Immature natural killer cell (primary cell): ENCODE results near the gene HLA-DQB1. TPM values are rescaled to one million over a fixed set of nuclear protein-coding genes. Genes with fewer than 3 reads are reported as not detected.
A peak's percentile ranks its signal among the peaks of the same experiment; 100 is the strongest.

Experiments used
- DNase-seq, 3 donors: peaks; one replicate each; pipeline ENCODE4 v3.0.0; 2022; ENCODE audit warnings: mixed read lengths in 1 of 3
- H3K27ac Mint-ChIP-seq, 6 donors: one replicate each; pipeline ENCODE4 v1.8.0; 2020; ENCODE audit warnings: mixed read lengths in 6 of 6, mild to moderate bottlenecking in 5 of 6, inconsistent platforms in 4 of 6, moderate library complexity in 3 of 6
- H3K27me3 Mint-ChIP-seq, 3 donors: one replicate each; pipeline ENCODE4 v1.8.0; 2020 to 2021; ENCODE audit warnings: low read depth in 3 of 3, mild to moderate bottlenecking in 3 of 3, mixed read lengths in 3 of 3, moderate library complexity in 3 of 3, inconsistent platforms in 1 of 3
- H3K36me3 Mint-ChIP-seq, 3 donors: one replicate each; pipeline ENCODE4 v1.8.0; 2020; ENCODE audit warnings: mixed read lengths in 3 of 3, inconsistent platforms in 2 of 3, mild to moderate bottlenecking in 2 of 3
- H3K4me1 Mint-ChIP-seq, 2 donors: one replicate each; pipeline ENCODE4 v1.8.0; 2020; ENCODE audit warnings: inconsistent platforms in 2 of 2, mild to moderate bottlenecking in 2 of 2, mixed read lengths in 2 of 2, moderate library complexity in 1 of 2
- H3K4me3 Mint-ChIP-seq, 5 donors: one replicate each; pipeline ENCODE4 v1.8.0; 2020; ENCODE audit warnings: mild to moderate bottlenecking in 5 of 5, mixed read lengths in 5 of 5, inconsistent platforms in 3 of 5, moderate library complexity in 3 of 5
- H3K9me3 Mint-ChIP-seq, 6 donors: one replicate each; pipeline ENCODE4 v1.8.0; 2020; ENCODE audit warnings: mild to moderate bottlenecking in 6 of 6, mixed read lengths in 6 of 6, inconsistent platforms in 4 of 6, moderate library complexity in 3 of 6
- polyA plus RNA-seq, 3 donors: library from polyadenylated mRNA; unstranded; fragments of 300-500 nt; fragmentation: Illumina TruSeq; gene quantifications; one replicate each; pipeline ENCODE4 v1.2.3, GENCODE V29; 2021

Gene HLA-DQB1
- polyA plus RNA-seq, 3 donors from 2014 or later, result 2.5 to 105 (median 74.9) TPM

DNA sequence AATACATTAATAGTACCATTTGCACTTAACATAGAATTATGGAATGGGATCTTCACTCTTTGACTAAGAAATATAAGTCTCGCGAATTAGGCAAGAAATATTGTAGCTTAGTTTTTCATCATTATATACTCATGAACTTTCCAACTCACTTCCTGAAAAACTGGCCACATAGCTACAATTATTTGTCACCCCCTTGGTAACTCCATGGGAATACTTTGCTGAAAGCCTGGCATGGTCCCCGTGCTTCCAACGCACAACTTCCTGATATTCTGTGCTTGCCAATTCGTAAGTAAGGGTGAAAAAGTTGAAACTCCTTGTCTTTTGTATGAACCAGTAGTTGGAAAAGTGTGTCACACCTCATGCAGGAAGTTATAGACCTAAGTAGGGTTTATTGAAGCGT lies 53.0 kb downstream of the HLA-DQB1 start:
- no peak for DNase-seq
- Mint-ChIP-seq H3K27ac (no peak overlapping the region), H3K27me3 (peaks cover 0 to 3% (median 0%) of the 10 kb centered on the region in 3 donors), H3K36me3 (peaks cover 0 to 4% (median 0%) of the 10 kb centered on the region in 3 donors), H3K4me1 (peaks cover 5 to 9% of the 10 kb centered on the region in 2 donors), H3K9me3 (peaks cover 0 to 4% (median 1%) of the 10 kb centered on the region in 6 donors), H3K4me3 (no peak overlapping the region)

DNA sequence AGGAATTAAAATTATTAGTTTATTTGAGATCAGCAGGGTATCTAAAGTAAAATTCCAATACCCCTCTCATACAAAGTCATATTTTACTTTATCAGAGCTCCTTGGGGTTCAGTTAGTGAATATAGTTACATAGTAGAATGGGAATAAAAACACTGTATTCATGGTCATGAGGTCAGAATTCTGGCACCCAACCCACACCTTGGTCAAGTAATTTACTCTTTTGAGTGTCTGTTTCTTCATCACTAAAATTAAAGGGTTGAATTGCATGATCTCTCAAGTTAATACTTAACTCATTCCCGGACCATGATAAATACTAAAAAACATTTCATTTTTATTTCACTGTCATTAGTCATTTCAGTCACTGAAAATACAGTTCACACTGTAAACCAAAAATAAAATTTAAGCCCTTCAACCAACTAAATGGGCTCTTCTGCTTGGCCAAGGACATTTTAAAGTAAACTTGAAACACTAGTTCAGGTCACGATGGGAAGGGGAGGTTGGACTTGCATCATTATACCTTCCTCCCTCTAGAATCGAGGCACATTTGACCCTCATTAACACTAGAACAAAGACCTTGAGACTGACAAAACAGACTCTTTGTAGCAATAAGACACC lies 55.7 kb downstream of the HLA-DQB1 start:
- peak overlapping the region in 4 of 6 donors; percentile 56 to 81 (median 68) for H3K27ac Mint-ChIP-seq
- DNase-seq, result no peak
- H3K4me1 Mint-ChIP-seq, result peaks cover 0 to 1% of the 10 kb centered on the region in 2 donors
- peaks cover 0 to 4% (median 0%) of the 10 kb centered on the region in 3 donors for H3K27me3 Mint-ChIP-seq
- H3K9me3 Mint-ChIP-seq, result no peaks in the 10 kb centered on the region
- no peak overlapping the region for H3K4me3 Mint-ChIP-seq
- no peaks in the 10 kb centered on the region for H3K36me3 Mint-ChIP-seq

DNA sequence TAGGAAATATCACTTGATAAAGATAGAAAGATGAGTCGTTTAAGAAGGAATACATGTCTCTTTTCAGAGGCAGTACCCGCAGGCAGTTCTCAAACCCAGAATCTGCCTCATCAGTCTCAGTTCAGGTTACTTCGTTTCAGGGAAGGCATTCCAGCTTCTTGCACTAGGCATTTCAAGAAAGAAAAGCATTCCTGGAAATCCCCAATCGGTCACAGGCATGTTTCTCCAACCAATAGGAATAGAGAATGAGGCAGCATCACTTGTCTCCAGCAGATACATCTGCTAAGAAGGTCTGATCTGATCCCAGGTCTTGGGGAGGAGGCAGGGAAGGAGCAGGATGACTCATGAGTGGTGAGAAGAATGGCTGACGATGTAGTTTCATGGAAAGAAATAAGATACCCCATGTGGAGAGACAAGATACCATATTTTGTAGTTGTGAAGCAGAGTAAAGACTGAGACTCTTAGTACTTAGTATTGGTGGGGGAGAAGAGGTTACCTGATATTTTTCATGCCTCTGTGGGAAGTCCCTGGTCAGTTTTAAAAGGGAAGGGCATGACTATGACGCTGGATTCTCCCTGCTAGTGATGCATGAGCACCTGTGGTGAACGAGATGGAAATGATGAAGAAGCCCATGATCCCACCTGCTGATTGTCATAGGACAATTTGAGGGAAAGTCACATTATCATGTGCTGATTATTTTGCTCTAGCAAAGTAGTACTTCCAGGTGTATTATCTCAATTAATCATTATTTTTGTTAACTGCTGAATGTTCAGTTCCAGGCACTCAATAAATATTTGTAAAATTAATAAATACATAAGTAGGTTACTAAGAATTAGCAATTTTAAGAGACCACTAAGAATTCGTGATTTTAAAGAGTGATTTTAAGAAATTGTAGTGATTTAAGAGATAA lies 56.5 kb downstream of the HLA-DQB1 start:
- Mint-ChIP-seq H3K27me3 (peaks cover 0 to 4% (median 0%) of the 10 kb centered on the region in 3 donors), H3K4me3 (no peak overlapping the region), H3K36me3 (no peaks in the 10 kb centered on the region), H3K27ac (peak overlapping the region in 1 of 6 donors; percentile 81), H3K4me1 (no peaks in the 10 kb centered on the region), H3K9me3 (no peaks in the 10 kb centered on the region)
- DNase-seq, result peak; percentile 64 to 78 (median 68)

Other genes starting within 250 kb of the HLA-DQB1 start
- 100 to 1,000 TPM; 103 to 884 (median 621) TPM for gene HLA-DRA, start 226.8 kb downstream of the HLA-DQB1 start, polyA plus RNA-seq
- gene HLA-DRB5, start 136.4 kb downstream of the HLA-DQB1 start, polyA plus RNA-seq, result 100 to 1,000 TPM in 1 of 3 donors, 10 to 100 TPM in 1, 1 to 10 TPM in 1; 3.0 to 171 (median 16.0) TPM
- gene HLA-DRB1, start 76.8 kb downstream of the HLA-DQB1 start, polyA plus RNA-seq, result 100 to 1,000 TPM in 2 of 3 donors, 10 to 100 TPM in 1; 45.8 to 435 (median 268) TPM
- 10 to 100 TPM in 2 of 3 donors, 1 to 10 TPM in 1; 1.8 to 53.1 (median 10.3) TPM for gene HLA-DQA1, start 29.3 kb downstream of the HLA-DQB1 start, polyA plus RNA-seq
- gene HLA-DQA2, start 74.7 kb upstream of the HLA-DQB1 start, polyA plus RNA-seq, result 1 to 10 TPM; 1.5 to 5.9 (median 2.5) TPM
- 1 to 10 TPM; 1.9 to 3.8 (median 2.9) TPM for gene HLA-DQB2, start 96.9 kb upstream of the HLA-DQB1 start, polyA plus RNA-seq
- gene HLA-DOB, start 150.3 kb upstream of the HLA-DQB1 start, polyA plus RNA-seq, result 1 to 10 TPM in 2 of 3 donors, under 1 TPM in 1; 0.45 to 6.6 (median 4.8) TPM
- gene TAP2, start 172.1 kb upstream of the HLA-DQB1 start, polyA plus RNA-seq, result 10 to 100 TPM; 16.9 to 67.6 (median 30.4) TPM
- 100 to 1,000 TPM; 495 to 696 (median 528) TPM for gene PSMB8, start 177.4 kb upstream of the HLA-DQB1 start, polyA plus RNA-seq
- 100 to 1,000 TPM; 310 to 465 (median 439) TPM for gene TAP1, start 187.0 kb upstream of the HLA-DQB1 start, polyA plus RNA-seq
- 1,000 to 10,000 TPM in 1 of 3 donors, 100 to 1,000 TPM in 2; 694 to 1,190 (median 822) TPM for gene PSMB9, start 187.5 kb upstream of the HLA-DQB1 start, polyA plus RNA-seq